Esophagus muscularis mucosa (tissue), 4 donors: Measurements from ENCODE around the gene MRPS33. TPM values are rescaled to one million over a fixed set of nuclear protein-coding genes. Genes with fewer than 3 reads are reported as not detected.
A peak's percentile ranks its signal among the peaks of the same experiment; 100 is the strongest.

Source experiments
- DNase-seq: peaks from one replicate; pipeline ENCODE4 v3.0.0-alpha.2; 2017; ENCODE audit errors: extremely low spot score
- H3K27ac ChIP-seq, 4 donors: fragments of 200-600 bp; sonication (generic); replicated peaks in 1 of 4; 1 replicate in 3 of 4; 2 replicates in 1 of 4; pipeline ENCODE4 v1.5.1; 2016 to 2019; ENCODE audit warnings: mild to moderate bottlenecking in 1 of 4
- H3K27me3 ChIP-seq, 4 donors: fragments of 200-600 bp; sonication (generic); one replicate each; pipeline versions ENCODE4 v1.5.1 to v1.6.0; 2016 to 2019
- H3K36me3 ChIP-seq, 4 donors: fragments of 200-600 bp; sonication (generic); one replicate each; pipeline ENCODE4 v1.5.1; 2016 to 2019
- H3K4me1 ChIP-seq, 4 donors: fragments of 200-600 bp; sonication (generic); one replicate each; pipeline ENCODE4 v1.5.1; 2016 to 2019
- H3K4me3 ChIP-seq, 4 donors: fragments of 200-600 bp; sonication (generic); 1 replicate in 2 of 4; 2 replicates in 2 of 4; pipeline ENCODE4 v1.5.1; 2016 to 2019; ENCODE audit warnings: mild to moderate bottlenecking in 4 of 4, moderate library complexity in 1 of 4
- H3K9me3 ChIP-seq, 4 donors: fragments of 200-600 bp; sonication (generic); 1 replicate in 3 of 4; 2 replicates in 1 of 4; pipeline ENCODE4 v1.5.1; 2016 to 2019
- EP300 ChIP-seq: sonication (generic); formaldehyde crosslinking; IDR thresholded peaks from one replicate; pipeline ENCODE4 v1.6.1; 2017; ENCODE audit warnings: antibody characterized with exemption
- POLR2A ChIP-seq: fragments of 450-650 bp; IDR thresholded peaks from one replicate; pipeline ENCODE4 v1.6.1; 2017; ENCODE audit warnings: antibody characterized with exemption, moderate library complexity, mild to moderate bottlenecking, low read depth
- POLR2AphosphoS5 ChIP-seq, 2 donors: sonication (generic); formaldehyde crosslinking; IDR thresholded peaks; one replicate each; pipeline ENCODE4 v1.6.1; 2017; ENCODE audit warnings: antibody characterized with exemption in 2 of 2
- WGBS: methylation state at CpG from one replicate; pipeline ENCODE4 v1.1.5; 2018; 5-methylcytosine and 5-hydroxymethylcytosine counted together
- intact Hi-C: fragments of 100-400 bp; cut with DNase I; formaldehyde crosslinking; loops from one replicate; pipeline ENCODE4 v1.15.1; 2023
- total RNA-seq, 4 donors: library from RNA; depleted of rRNA; stranded (reverse); fragments of >200 nt; gene quantifications; one replicate each; pipeline versions ENCODE4 v1.1.0 to v1.2.1, GENCODE V29; 2016
- TF ChIP-seq, protein P1 (sequence below), 3 experiments: fragments of 200-600 bp in 2 of 3; fragments of 450-650 bp in 1 of 3; sonication (generic) in 2 of 3; IDR thresholded peaks; one replicate each; pipeline ENCODE4 v1.5.1; 2017 to 2019; ENCODE audit warnings: antibody characterized with exemption in 3 of 3, mild to moderate bottlenecking in 2 of 3, moderate library complexity in 1 of 3

The MRPS33 gene
- 10 to 100 TPM; 13.6 to 27.8 (median 25.3) TPM for total RNA-seq

- Histone ChIP-seq H3K4me1 (peaks cover 11 to 24% (median 14%) of the 10 kb centered on the region in 4 donors), H3K4me3 (peak within 1 kb of the TSS; percentile 65 to 80 (median 68)), H3K9me3 (no peaks in the 10 kb centered on the region), H3K36me3 (peaks cover 1 to 9% (median 7%) of the 10 kb centered on the region in 4 donors), H3K27ac (peak within 1 kb of the TSS; percentile 86 to 91 (median 86)), H3K27me3 (no peaks in the 10 kb centered on the region)
- DNase-seq, result peak; percentile 97
- TF ChIP-seq EP300 (peak; percentile 31), POLR2A (no peak), POLR2AphosphoS5 (IDR thresholded peaks at IDR 0.05) (peak; percentile 89 to 92)
- TF ChIP-seq, protein P1, sequence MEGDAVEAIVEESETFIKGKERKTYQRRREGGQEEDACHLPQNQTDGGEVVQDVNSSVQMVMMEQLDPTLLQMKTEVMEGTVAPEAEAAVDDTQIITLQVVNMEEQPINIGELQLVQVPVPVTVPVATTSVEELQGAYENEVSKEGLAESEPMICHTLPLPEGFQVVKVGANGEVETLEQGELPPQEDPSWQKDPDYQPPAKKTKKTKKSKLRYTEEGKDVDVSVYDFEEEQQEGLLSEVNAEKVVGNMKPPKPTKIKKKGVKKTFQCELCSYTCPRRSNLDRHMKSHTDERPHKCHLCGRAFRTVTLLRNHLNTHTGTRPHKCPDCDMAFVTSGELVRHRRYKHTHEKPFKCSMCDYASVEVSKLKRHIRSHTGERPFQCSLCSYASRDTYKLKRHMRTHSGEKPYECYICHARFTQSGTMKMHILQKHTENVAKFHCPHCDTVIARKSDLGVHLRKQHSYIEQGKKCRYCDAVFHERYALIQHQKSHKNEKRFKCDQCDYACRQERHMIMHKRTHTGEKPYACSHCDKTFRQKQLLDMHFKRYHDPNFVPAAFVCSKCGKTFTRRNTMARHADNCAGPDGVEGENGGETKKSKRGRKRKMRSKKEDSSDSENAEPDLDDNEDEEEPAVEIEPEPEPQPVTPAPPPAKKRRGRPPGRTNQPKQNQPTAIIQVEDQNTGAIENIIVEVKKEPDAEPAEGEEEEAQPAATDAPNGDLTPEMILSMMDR (IDR thresholded peaks at IDR 0.05), result peak; percentile 24 to 64 (median 52)
- intact Hi-C loops, result loop anchor here (1.0 to 10.0 kb wide), 3 partner anchors 202 to 530 kb away; partner anchors contain the start of gene NDUFB2
- 1% methylated on average over 24 of the region's 47 CpGs for WGBS
Observed at GRCh38 chr7:141014524-141015395, at the start of gene MRPS33. MRPS33 (minus strand) TSS chr7:141014952; CDS start chr7:141010633, 4,319 bp downstream.

DNA sequence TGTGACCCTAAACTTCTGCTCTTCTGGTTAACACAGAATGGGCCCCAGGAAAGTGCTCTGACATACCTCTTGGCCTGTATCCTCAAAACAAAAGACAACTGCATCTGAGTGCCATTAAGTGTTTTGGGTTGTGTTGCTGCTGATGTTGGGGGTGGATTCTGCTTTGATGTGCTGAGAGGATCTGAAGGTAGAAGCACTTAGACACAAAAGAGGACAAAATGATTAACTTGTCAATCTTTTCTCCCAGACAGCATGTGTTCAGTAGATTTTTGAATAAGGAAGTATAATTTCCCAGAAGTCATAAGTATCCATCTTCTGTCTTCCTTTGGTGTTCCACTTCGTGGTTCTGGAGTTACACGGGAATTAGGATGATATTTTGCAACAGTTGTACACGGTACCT is 43.0 kb upstream of the MRPS33 start:
- 76% methylated on average over 3 of the region's 3 CpGs for WGBS
- intact Hi-C loops, result no loop called here
- H3K36me3 ChIP-seq, result no peaks in the 10 kb centered on the region
- TF ChIP-seq, protein P1 (IDR thresholded peaks at IDR 0.05), result no peak
- TF ChIP-seq EP300 (no peak), POLR2AphosphoS5 (IDR thresholded peaks at IDR 0.05) (no peak), POLR2A (no peak)
- no peak overlapping the region for H3K4me3 ChIP-seq
- no peak overlapping the region for H3K27ac ChIP-seq
- no peaks in the 10 kb centered on the region for H3K27me3 ChIP-seq
- no peaks in the 10 kb centered on the region for H3K4me1 ChIP-seq
- DNase-seq, result no peak
- H3K9me3 ChIP-seq, result peaks cover 0 to 10% (median 5%) of the 10 kb centered on the region in 4 donors

DNA sequence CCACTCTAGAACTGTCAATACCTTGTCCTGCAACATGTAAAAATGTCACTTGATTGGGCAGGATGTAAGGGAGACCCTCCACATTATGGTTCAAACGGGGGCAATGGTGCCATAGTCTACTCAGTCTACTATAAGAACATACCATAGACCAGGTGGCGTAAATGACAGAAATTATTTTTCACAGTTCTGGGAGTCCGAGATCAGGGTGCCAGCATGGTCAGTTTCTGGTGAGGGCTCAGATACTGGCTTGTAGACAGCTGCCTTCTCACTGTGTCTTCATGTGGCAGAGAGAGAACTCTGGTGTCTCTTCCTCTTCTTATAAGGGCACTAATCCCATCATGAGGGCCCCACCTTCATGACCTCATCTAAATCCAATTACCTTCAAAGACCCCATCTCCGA is 40.4 kb upstream of the MRPS33 start:
- Histone ChIP-seq H3K36me3 (no peaks in the 10 kb centered on the region), H3K4me1 (no peaks in the 10 kb centered on the region), H3K27ac (no peak overlapping the region), H3K9me3 (peaks cover 0 to 10% (median 5%) of the 10 kb centered on the region in 4 donors), H3K27me3 (no peaks in the 10 kb centered on the region), H3K4me3 (no peak overlapping the region)
- TF ChIP-seq POLR2AphosphoS5 (IDR thresholded peaks at IDR 0.05), result no peak
- TF ChIP-seq, protein P1 (IDR thresholded peaks at IDR 0.05), result no peak
- TF ChIP-seq POLR2A, result no peak
- TF ChIP-seq EP300, result no peak
- intact Hi-C loops, result no loop called here
- no peak for DNase-seq
- WGBS, result 86% methylated on average over 4 of the region's 4 CpGs

- 54% methylated on average over 9 of the region's 9 CpGs for whole genome bisulfite sequencing
- TF ChIP-seq POLR2A (no peak), EP300 (no peak), POLR2AphosphoS5 (IDR thresholded peaks at IDR 0.05) (no peak)
- TF ChIP-seq, protein P1 (IDR thresholded peaks at IDR 0.05), result no peak
- Histone ChIP-seq H3K4me3 (no peak overlapping the region), H3K9me3 (peaks cover 0 to 10% (median 5%) of the 10 kb centered on the region in 4 donors), H3K27me3 (no peaks in the 10 kb centered on the region), H3K27ac (no peak overlapping the region), H3K36me3 (no peaks in the 10 kb centered on the region), H3K4me1 (no peaks in the 10 kb centered on the region)
- no peak for DNase-seq
- intact Hi-C loops, result no loop called here
Observed at GRCh38 chr7:141053626-141054025, 38.9 kb upstream of the MRPS33 start.
